DOHH2 (cell line): ENCODE measurements around the gene NELFE.
"Not testable (repeated sequence)": the region's sequence is repeated elsewhere in the genome, so short reads cannot be mapped to it uniquely, and the experiment has no call there.

Experiments
- H3F3A ChIP-seq: fragments of 200-600 bp; sonication (generic), shearing (Covaris generic); 2 replicates; pipeline ENCODE4 v1.6.0; 2016; ENCODE audit warnings: antibody characterized with exemption, mild to moderate bottlenecking; ENCODE audit not compliant: control insufficient read depth, insufficient read depth
- H3K27ac ChIP-seq: fragments of 200-600 bp; sonication (generic); 2 replicates; pipeline ENCODE4 v1.5.1; 2014; ENCODE audit warnings: low read depth, mild to moderate bottlenecking, low read length, moderate library complexity
- H3K27me3 ChIP-seq: fragments of 200-600 bp; sonication (generic); 2 replicates; pipeline ENCODE4 v1.6.1; 2014; ENCODE audit warnings: mild to moderate bottlenecking, low read length, mixed read lengths; ENCODE audit not compliant: control insufficient read depth
- H3K36me3 ChIP-seq: fragments of 200-600 bp; sonication (generic); 2 replicates; pipeline ENCODE4 v1.6.1; 2014; ENCODE audit warnings: mild to moderate bottlenecking, low read length, moderate library complexity, mixed read lengths; ENCODE audit not compliant: control insufficient read depth
- H3K4me1 ChIP-seq: fragments of 200-600 bp; sonication (generic); 2 replicates; pipeline ENCODE4 v1.6.1; 2014; ENCODE audit warnings: mild to moderate bottlenecking, low read length, mixed read lengths; ENCODE audit not compliant: control insufficient read depth
- H3K4me2 ChIP-seq: fragments of 200-600 bp; sonication (generic); 2 replicates; pipeline ENCODE4 v1.6.0; 2014; ENCODE audit warnings: mild to moderate bottlenecking, low read length, moderate library complexity
- H3K4me3 ChIP-seq: fragments of 200-600 bp; sonication (generic); 2 replicates; pipeline ENCODE4 v1.5.1; 2014; ENCODE audit warnings: mild to moderate bottlenecking, low read length, mixed read lengths
- H3K79me2 ChIP-seq: fragments of 200-600 bp; sonication (generic); 2 replicates; pipeline ENCODE4 v1.6.1; 2014; ENCODE audit warnings: mild to moderate bottlenecking, low read length, mixed read lengths; ENCODE audit not compliant: control insufficient read depth
- H3K9me2 ChIP-seq: fragments of 200-600 bp; sonication (generic); replicated peaks from 2 replicates; pipeline ENCODE4 v1.6.1; 2014; ENCODE audit warnings: mild to moderate bottlenecking, low read length, mixed read lengths; ENCODE audit not compliant: control insufficient read depth
- H3K9me3 ChIP-seq: fragments of 200-600 bp; sonication (generic); 2 replicates; pipeline ENCODE4 v1.6.1; 2014; ENCODE audit warnings: antibody characterized with exemption, low read length, mixed read lengths; ENCODE audit not compliant: control insufficient read depth, insufficient read depth
- H4K20me1 ChIP-seq: fragments of 200-600 bp; sonication (generic); 2 replicates; pipeline ENCODE4 v1.6.0; 2014; ENCODE audit warnings: low read depth, mild to moderate bottlenecking, antibody characterized with exemption, low read length, moderate library complexity; ENCODE audit not compliant: control insufficient read depth, insufficient read depth
- EZH2phosphoT487 ChIP-seq: fragments of 200-600 bp; sonication (generic); IDR thresholded peaks from 2 replicates; pipeline ENCODE4 v1.6.1; 2017; ENCODE audit warnings: borderline replicate concordance, mild to moderate bottlenecking, antibody characterized with exemption, low read length, moderate library complexity, mixed read lengths
- TF ChIP-seq, protein P1 (sequence below): fragments of 200-600 bp; sonication (generic); IDR thresholded peaks from one replicate; pipeline ENCODE4 v1.5.1; 2014; ENCODE audit warnings: antibody characterized with exemption, mild to moderate bottlenecking, low read depth, low read length; ENCODE audit not compliant: poor library complexity, severe bottlenecking

NELFE gene

DNA sequence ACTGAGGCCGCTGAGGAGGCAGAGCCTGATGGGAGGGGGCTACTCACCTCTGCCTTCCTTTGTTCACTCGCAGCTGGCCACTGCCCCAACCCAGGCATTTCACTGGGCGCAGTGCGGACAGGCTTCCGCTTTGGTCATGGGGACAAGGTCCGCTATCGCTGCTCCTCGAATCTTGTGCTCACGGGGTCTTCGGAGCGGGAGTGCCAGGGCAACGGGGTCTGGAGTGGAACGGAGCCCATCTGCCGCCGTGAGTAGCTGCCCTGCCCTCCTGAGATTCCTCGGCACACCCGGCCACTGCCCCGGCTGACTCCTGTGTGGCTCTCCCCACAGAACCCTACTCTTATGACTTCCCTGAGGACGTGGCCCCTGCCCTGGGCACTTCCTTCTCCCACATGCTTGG, 25.2 kb downstream of the NELFE start:
- Histone ChIP-seq H4K20me1 (no peaks in the 10 kb centered on the region), H3K4me1 (no peaks in the 10 kb centered on the region), H3K4me3 (no peak overlapping the region), H3K9me3 (no peaks in the 10 kb centered on the region), H3F3A (no peaks in the 10 kb centered on the region), H3K36me3 (no peaks in the 10 kb centered on the region), H3K27me3 (no peaks in the 10 kb centered on the region), H3K4me2 (no peak overlapping the region), H3K27ac (no peak overlapping the region), H3K9me2 (no peaks in the 10 kb centered on the region), H3K79me2 (no peaks in the 10 kb centered on the region)
- no peak for TF ChIP-seq EZH2phosphoT487
- TF ChIP-seq, protein P1, sequence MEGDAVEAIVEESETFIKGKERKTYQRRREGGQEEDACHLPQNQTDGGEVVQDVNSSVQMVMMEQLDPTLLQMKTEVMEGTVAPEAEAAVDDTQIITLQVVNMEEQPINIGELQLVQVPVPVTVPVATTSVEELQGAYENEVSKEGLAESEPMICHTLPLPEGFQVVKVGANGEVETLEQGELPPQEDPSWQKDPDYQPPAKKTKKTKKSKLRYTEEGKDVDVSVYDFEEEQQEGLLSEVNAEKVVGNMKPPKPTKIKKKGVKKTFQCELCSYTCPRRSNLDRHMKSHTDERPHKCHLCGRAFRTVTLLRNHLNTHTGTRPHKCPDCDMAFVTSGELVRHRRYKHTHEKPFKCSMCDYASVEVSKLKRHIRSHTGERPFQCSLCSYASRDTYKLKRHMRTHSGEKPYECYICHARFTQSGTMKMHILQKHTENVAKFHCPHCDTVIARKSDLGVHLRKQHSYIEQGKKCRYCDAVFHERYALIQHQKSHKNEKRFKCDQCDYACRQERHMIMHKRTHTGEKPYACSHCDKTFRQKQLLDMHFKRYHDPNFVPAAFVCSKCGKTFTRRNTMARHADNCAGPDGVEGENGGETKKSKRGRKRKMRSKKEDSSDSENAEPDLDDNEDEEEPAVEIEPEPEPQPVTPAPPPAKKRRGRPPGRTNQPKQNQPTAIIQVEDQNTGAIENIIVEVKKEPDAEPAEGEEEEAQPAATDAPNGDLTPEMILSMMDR: no peak

DNA sequence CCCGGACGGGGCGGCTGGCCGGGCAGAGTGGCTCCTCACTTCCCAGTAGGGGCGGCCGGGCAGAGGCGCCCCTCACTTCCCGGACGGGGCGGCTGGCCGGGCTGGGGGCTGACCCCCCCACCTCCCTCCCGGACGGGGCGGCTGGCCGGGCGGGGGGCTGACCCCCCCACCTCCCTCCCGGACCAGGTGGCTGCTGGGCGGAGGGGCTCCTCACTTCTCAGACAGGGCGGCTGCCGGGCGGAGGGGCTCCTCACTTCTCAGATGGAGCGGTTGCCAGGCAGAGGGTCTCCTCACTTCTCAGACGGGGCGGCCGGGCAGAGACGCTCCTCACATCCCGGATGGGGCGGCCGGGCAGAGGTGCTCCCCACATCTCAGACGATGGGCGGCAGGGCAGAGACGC, 26.6 kb downstream of the NELFE start:
- H3F3A ChIP-seq, H3K36me3 ChIP-seq, H4K20me1 ChIP-seq, H3K9me2 ChIP-seq, H3K4me1 ChIP-seq, H3K27me3 ChIP-seq, H3K79me2 ChIP-seq, H3K4me2 ChIP-seq, H3K9me3 ChIP-seq, H3K4me3 ChIP-seq, H3K27ac ChIP-seq: not testable (repeated sequence)

DNA sequence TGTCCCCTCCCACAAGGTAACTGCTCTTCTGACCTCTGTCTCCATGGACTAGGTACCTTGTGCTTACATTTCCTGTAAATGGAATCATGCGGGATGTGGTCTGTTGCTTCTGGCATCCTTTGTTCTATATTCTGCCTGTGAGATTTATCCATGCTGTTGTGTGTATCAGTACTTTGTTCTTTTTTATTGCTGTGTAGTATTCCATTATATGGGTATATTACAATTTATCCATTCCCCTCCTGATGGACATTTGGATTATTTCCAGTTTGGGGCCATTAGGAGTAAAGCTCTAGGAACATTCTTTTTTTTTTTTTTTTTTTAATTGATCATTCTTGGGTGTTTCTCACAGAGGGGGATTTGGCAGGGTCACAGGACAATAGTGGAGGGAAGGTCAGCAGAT, 27.8 kb downstream of the NELFE start:
- H3K27me3 ChIP-seq: peaks cover 2% of the 10 kb centered on the region; the same call in 1 of the 2 replicates
- H3K4me3 ChIP-seq: no peak overlapping the region
- H3K27ac ChIP-seq: no peak overlapping the region
- H3K9me2 ChIP-seq: no peaks in the 10 kb centered on the region
- no peaks in the 10 kb centered on the region for H3F3A ChIP-seq
- no peaks in the 10 kb centered on the region for H3K79me2 ChIP-seq
- TF ChIP-seq EZH2phosphoT487: no peak
- TF ChIP-seq, protein P1: no peak
- H4K20me1 ChIP-seq: no peaks in the 10 kb centered on the region
- no peaks in the 10 kb centered on the region for H3K4me1 ChIP-seq
- no peaks in the 10 kb centered on the region for H3K9me3 ChIP-seq
- H3K4me2 ChIP-seq: no peak overlapping the region
- no peaks in the 10 kb centered on the region for H3K36me3 ChIP-seq

DNA sequence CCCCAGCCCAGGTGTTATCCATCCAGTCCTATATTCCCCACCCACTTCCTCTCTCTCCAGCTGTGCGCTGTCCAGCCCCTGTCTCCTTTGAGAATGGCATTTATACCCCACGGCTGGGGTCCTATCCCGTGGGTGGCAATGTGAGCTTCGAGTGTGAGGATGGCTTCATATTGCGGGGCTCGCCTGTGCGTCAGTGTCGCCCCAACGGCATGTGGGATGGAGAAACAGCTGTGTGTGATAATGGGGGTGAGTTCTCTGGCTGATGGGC, 30.2 kb downstream of the NELFE start:
- H3K79me2 ChIP-seq: no peaks in the 10 kb centered on the region

More for the DNA sequence above, 30.2 kb downstream of the NELFE start:
- H3K9me3 ChIP-seq: no peaks in the 10 kb centered on the region
- H3K9me2 ChIP-seq: no peaks in the 10 kb centered on the region
- H3K27ac ChIP-seq: no peak overlapping the region
- H3K36me3 ChIP-seq: no peaks in the 10 kb centered on the region
- H4K20me1 ChIP-seq: no peaks in the 10 kb centered on the region
- no peaks in the 10 kb centered on the region for H3F3A ChIP-seq
- peaks cover 2% of the 10 kb centered on the region; the same call in 1 of the 2 replicates for H3K27me3 ChIP-seq
- no peaks in the 10 kb centered on the region for H3K4me1 ChIP-seq
- H3K4me2 ChIP-seq: no peak overlapping the region
- TF ChIP-seq, protein P1: no peak
- no peak for TF ChIP-seq EZH2phosphoT487
- no peak overlapping the region for H3K4me3 ChIP-seq
